Pons (tissue), 1 donor: ENCODE results near the gene OBSCN.

Source experiments
- DNase-seq: peaks from one replicate; pipeline ENCODE4 v3.0.0-alpha.2; 2016; ENCODE audit warnings: low spot score

Gene OBSCN

GRCh38 chr1:228359613-228360532, 152.0 kb downstream of the OBSCN start:
- no peak for DNase-seq

DNA sequence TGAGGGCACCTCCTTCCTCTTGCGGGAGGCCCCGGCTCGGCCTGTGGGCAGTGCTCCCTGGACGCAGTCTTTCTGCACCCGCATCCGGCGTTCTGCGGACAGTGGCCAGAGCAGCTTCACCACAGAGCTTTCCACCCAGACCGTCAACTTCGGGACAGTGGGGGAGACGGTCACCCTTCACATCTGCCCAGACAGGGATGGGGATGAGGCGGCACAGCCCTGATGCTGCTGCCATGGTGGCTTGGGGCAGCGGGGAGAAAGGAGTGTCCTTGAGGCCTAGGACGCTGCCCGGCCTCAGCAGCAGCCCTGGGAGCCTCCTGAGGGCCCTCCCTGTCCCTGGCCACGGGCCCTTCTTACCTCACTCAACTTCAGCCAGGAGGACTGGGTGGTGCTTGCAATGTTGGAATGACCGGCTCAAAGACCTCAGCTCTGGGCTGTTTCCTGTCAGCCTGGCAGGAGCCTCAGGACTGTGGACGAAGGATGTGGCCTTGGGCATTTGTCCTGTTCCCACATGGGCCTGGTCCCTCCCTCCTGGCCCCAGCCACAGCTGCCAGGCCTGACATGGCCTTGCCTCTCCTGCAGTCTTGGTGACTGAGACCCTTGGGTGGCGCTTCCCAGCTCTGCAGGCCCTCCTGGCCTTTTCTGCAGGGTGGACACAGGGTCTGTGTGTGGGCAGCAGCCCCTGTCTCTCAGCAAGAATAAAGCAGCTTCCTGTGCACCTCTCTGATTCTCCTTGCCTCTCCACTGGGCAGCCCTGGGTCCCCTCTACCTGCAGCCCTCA, 152.9 kb downstream of the OBSCN start:
- DNase-seq: no peak

- no peak for DNase-seq
Measured at GRCh38 chr1:228361314-228362140, 153.7 kb downstream of the OBSCN start.

- DNase-seq: no peak
Measured at GRCh38 chr1:228362141-228362883, 154.5 kb downstream of the OBSCN start.

- DNase-seq: no peak
Measured at GRCh38 chr1:228362884-228363450, 155.1 kb downstream of the OBSCN start.

- no peak for DNase-seq
Measured at GRCh38 chr1:228363686-228364067, 155.8 kb downstream of the OBSCN start.

DNA sequence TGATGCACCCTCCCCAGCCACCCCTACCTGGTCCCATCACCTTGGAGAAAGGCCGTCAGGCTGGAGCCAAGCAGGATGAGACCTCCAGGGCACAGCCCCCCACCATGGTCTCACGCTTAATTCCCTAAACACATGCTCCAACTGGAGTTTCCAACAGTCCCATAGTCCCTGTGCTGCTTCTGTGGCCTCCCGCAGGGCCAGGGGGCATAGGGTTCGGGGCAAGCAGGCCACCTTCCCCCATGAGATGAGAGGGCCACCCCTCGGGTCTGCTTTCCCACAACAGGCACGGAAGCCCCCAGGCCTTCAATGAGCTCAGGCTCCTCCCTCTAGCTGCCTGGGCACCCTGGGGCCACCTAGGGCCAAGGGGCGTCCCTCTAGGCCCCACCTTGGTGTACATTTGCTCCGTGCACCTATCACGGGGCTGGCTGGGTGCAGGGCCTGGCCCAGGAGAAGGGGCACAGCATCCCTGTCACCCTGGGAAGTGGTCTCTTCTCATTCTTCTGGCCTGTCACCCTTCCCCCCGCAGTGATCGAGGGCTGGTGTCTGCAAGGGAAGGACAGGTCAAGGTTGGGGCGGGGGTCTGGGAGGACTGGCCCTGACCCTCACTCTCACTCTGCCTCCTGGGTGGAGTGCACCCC, 156.3 kb downstream of the OBSCN start:
- no peak for DNase-seq

DNA sequence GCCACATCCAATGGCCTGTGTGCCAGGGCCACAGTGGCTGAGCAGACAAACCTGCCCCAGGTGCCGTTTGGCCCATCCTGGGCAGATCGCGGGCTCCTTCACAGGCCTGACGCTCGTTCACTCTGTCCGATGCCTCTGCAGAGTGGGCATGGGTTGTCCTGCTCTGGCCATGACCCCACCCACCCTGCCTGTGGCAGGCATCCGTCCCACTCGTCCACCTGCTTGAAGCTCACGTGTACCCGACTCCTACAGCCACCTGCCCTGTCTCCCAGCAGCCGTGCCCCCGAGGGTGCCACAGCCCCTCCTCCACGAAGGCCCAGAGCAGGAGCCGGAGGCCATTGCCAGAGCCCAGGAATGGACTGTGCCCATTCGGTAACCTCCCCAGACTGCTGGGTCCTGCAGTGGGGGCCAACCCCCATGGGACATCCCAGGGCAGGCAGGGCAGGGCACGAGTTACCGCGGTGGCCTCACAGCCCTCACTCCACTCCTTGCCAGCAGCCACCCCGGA, 156.9 kb downstream of the OBSCN start:
- DNase-seq: no peak

- no peak for DNase-seq
Measured at GRCh38 chr1:228365271-228366061, 157.6 kb downstream of the OBSCN start.

DNA sequence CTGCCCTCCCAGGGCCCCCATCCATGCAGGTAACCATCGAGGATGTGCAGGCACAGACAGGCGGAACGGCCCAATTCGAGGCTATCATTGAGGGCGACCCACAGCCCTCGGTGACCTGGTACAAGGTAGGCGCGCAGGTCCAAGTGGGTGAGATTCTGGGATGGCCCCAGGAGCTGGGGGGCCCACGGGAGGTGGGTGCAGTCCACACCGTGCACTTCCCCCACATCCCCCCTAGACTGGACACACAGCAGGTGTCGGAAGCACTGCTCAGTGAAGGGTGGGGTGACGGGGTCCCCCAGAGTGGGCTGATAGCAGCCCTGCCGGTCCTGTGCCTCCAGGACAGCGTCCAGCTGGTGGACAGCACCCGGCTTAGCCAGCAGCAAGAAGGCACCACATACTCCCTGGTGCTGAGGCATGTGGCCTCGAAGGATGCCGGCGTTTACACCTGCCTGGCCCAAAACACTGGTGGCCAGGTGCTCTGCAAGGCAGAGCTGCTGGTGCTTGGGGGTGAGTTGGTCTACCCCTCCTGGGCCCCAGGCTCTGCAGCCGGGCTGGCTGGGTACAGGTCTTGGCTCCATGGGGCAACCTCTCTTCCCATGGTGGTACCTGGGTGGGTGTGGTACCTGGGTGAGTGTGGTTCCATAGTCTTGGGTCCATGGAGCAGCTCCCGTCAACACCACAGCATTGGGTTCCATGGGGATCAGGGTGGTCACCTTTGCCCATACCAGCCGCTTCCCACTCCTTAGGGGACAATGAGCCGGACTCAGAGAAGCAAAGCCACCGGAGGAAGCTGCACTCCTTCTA, 158.4 kb downstream of the OBSCN start:
- no peak for DNase-seq

- no peak for DNase-seq
Measured at GRCh38 chr1:228366866-228367741, 159.3 kb downstream of the OBSCN start.

DNA sequence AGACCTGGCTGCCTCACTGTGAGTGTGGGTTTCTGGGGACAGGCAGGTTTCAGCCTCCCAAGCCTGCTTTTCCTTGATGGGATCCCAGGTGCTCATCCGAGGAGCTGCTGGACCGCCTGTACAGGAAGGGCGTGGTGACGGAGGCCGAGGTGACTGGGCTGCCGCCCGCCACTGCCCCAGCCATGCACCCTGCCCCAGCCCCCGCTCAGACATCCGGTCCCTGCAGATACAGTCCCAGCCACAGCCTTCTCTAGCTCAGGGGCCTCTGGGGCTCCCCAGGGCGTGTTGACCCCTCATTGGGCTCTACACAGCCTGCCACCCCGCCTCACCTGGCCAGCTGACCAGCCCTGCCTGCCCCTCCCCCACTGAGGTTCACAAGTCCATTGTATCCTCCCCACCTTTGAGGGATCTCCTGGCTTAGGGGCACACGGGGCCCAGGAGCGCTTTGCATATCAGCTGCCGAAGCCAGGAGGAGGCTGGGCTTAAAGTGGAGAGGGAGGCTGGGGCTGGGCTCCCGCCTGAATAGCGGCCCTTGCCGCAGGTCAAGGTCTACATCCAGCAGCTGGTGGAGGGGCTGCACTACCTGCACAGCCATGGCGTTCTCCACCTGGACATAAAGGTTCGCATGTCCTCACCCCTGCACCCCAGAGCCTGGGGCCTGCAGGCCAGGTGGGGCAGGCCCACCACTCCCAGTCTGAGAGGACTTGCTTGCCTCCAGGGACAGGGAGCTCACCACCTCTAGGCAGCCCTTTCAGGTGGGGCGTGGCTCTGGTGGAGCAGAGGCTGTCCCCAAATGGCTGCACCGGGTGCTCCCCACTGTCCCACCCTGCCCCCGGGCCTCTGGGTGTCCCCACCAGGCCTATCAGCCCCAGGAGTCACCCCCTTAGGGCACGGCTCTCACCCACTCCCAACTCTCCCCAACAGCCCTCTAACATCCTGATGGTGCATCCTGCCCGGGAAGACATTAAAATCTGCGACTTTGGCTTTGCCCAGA, 160.3 kb downstream of the OBSCN start:
- no peak for DNase-seq

- DNase-seq: no peak
Measured at GRCh38 chr1:228368801-228369607, 161.2 kb downstream of the OBSCN start.

- DNase-seq: no peak
Measured at GRCh38 chr1:228369608-228370438, 162.0 kb downstream of the OBSCN start.
